GM12801 (cell line): ENCODE measurements around the gene CGN.

Experiments used
- CTCF ChIP-seq: IDR thresholded peaks from one replicate; pipeline ENCODE4 v1.5.1; 2011; ENCODE audit warnings: control low read depth; ENCODE audit not compliant: insufficient read length; ENCODE audit errors: extremely low read depth

The CGN gene

DNA sequence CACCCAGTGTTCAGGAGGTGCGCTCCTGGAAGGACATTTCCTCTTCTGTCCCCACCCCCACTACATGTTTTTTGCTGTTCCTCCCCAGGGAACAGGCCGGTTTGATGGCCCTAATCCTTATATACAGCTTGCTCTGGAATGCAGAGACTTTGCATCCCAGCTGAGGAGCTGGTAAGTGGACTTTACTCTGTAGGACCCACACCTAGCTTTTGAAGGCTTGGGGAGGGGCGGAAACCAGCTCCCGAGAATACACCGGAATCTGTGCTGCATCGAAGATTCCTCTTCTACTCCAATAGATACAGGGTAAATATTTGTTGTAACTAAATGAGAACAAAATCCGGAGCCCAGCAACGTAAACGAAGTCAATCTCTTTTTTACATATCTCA lies 1.2 kb upstream of the CGN start:
- no peak for TF ChIP-seq CTCF

DNA sequence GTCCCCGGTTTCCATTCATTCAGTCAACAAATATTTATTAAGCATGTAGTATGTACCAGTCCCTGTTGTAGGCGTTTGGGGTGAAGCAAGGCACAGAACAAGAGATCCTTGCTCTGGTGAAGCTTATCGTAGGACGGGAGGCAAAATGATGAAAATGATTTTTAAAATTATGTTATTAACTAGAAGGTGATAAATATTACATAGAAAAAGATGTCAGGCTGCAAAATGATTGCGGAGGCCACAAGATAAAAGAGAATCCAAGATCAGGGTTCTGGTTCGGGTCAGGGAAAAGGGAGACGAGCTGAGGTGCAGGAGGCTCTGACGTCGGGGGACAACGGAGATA lies 602 bp upstream of the CGN start:
- no peak for TF ChIP-seq CTCF

- TF ChIP-seq CTCF: no peak
These were observed 539 bp downstream of the CGN start for GRCh38 chr1:151511636-151512215.

DNA sequence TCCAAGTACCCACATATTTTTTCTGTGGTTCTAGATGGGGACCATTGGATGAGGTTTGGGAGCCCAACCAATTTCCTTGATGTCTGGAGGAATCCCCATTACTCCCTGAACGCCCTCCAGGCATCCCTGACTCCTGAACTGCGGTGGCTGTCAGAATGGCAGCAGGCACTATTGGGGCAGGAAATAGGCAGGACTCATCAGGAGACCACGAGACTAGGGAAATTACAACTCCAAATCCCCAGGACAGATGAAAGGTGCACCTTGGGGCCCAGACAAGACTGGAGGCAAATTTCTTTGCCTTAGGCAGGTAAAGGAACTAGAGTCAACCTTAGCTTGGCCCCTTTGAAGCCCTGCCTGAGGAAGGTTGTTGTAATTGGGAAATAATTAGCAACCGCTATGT lies 1.1 kb downstream of the CGN start:
- TF ChIP-seq CTCF: no peak

- TF ChIP-seq CTCF: no peak
These were observed 1.8 kb downstream of the CGN start for GRCh38 chr1:151512801-151513625.

DNA sequence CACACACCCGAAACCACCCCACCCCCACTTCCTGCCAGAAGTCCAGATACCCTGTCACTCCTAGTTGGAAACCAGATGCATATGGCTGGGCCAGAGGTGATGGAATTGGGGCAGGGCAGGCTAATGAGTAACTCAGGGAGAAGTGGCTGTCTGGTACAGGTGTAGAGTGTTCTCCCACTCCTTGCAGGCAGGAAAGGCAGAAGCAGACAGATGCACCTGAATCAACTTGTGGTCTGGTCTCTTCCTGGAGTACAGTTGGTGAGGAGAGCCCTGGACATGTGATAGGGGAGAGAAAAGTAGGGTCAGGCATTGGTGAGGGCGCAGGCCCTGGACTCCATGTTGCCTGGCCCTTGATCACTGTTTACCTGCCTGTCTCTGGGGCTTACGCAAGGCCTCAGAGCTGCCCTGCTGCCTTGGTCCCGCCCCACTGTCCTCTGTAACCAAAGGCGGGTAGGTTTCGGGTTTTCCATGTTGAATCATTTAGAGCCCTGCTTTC lies 2.5 kb downstream of the CGN start:
- TF ChIP-seq CTCF: no peak

GRCh38 chr1:151514366-151514765 lies 3.2 kb downstream of the CGN start:
- no peak for TF ChIP-seq CTCF
